ENCODE measurements around the gene FRMD5.

FRMD5 gene

GRCh38 chr15:43901495-43901894, 293.6 kb downstream of the FRMD5 start:
- no peak for TF ChIP-seq CTCF (IDR thresholded peaks at IDR 0.05; ENCODE audit: low read depth, low read length, missing control alignments)
- H3K4me3 ChIP-seq (ENCODE audit: low read depth, low read length): no peak overlapping the region

GRCh38 chr15:43900996-43901395, 294.1 kb downstream of the FRMD5 start:
- H3K4me3 ChIP-seq (ENCODE audit: low read depth, low read length): no peak overlapping the region
- DNase-seq (ENCODE audit: low read depth): no peak
- no peak for TF ChIP-seq CTCF (IDR thresholded peaks at IDR 0.05; ENCODE audit: low read depth, low read length, missing control alignments)

More at GRCh38 chr15:43901495-43901894, 293.6 kb downstream of the FRMD5 start:
- no peak for DNase-seq (ENCODE audit: low read depth)

- no peak overlapping the region for H3K4me3 ChIP-seq (ENCODE audit: low read depth, low read length)
- no peak for TF ChIP-seq CTCF (IDR thresholded peaks at IDR 0.05; ENCODE audit: low read depth, low read length, missing control alignments)
- DNase-seq (ENCODE audit: low read depth): no peak
Observed at GRCh38 chr15:43899928-43900327, 295.1 kb downstream of the FRMD5 start.

GRCh38 chr15:43898891-43899290, 296.2 kb downstream of the FRMD5 start:
- no peak for DNase-seq (ENCODE audit: low read depth)

GRCh38 chr15:43896543-43896942, 298.5 kb downstream of the FRMD5 start:
- no peak for TF ChIP-seq CTCF (IDR thresholded peaks at IDR 0.05; ENCODE audit: low read depth, low read length, missing control alignments)
- DNase-seq (ENCODE audit: low read depth): no peak

More at GRCh38 chr15:43898891-43899290, 296.2 kb downstream of the FRMD5 start:
- TF ChIP-seq CTCF (IDR thresholded peaks at IDR 0.05; ENCODE audit: low read depth, low read length, missing control alignments): no peak
- no peak overlapping the region for H3K4me3 ChIP-seq (ENCODE audit: low read depth, low read length)

GRCh38 chr15:43895586-43895985, 299.5 kb downstream of the FRMD5 start:
- H3K4me3 ChIP-seq (ENCODE audit: low read depth, low read length): no peak overlapping the region
- DNase-seq (ENCODE audit: low read depth): no peak
- TF ChIP-seq CTCF (IDR thresholded peaks at IDR 0.05; ENCODE audit: low read depth, low read length, missing control alignments): no peak

More at GRCh38 chr15:43896543-43896942, 298.5 kb downstream of the FRMD5 start:
- no peak overlapping the region for H3K4me3 ChIP-seq (ENCODE audit: low read depth, low read length)

GRCh38 chr15:43893956-43894355, 301.1 kb downstream of the FRMD5 start:
- no peak overlapping the region for H3K4me3 ChIP-seq (ENCODE audit: low read depth, low read length)
- DNase-seq (ENCODE audit: low read depth): no peak
- no peak for TF ChIP-seq CTCF (IDR thresholded peaks at IDR 0.05; ENCODE audit: low read depth, low read length, missing control alignments)

Measured in GM12864 (cell line).